Large intestine (tissue), 3 donors: ENCODE results near the gene NCK2. TPM values are rescaled to one million over a fixed set of nuclear protein-coding genes. Genes with fewer than 3 reads are reported as not detected.

Experiments
- DNase-seq, 2 donors: peaks; one replicate each; pipeline versions ENCODE4 v3.0.0 to v3.0.0-alpha.2; 2013
- H3K27ac ChIP-seq: one replicate; pipeline ENCODE4 v1.5.1; 2013; ENCODE audit warnings: low read length
- H3K27me3 ChIP-seq: 2 replicates; pipeline ENCODE4 v1.6.1; 2013; ENCODE audit warnings: low read length; ENCODE audit not compliant: control insufficient read depth, insufficient read depth
- H3K36me3 ChIP-seq: 2 replicates; pipeline ENCODE4 v1.6.1; 2013; ENCODE audit warnings: low read length; ENCODE audit not compliant: control insufficient read depth, insufficient read depth
- H3K4me1 ChIP-seq: one replicate; pipeline ENCODE4 v1.6.1; 2013; ENCODE audit warnings: low read length; ENCODE audit not compliant: control insufficient read depth, insufficient read depth
- H3K4me3 ChIP-seq: one replicate; pipeline ENCODE4 v1.5.1; 2013; ENCODE audit warnings: low read length
- H3K9me3 ChIP-seq: one replicate; pipeline ENCODE4 v1.6.1; 2013; ENCODE audit warnings: mild to moderate bottlenecking, low read depth, low read length, moderate library complexity; ENCODE audit not compliant: control insufficient read depth
- WGBS: methylation state at CpG from one replicate; pipeline ENCODE4 v1.1.5; 2013; ENCODE audit warnings: low lambda C conversion rate; ENCODE audit not compliant: insufficient coverage; 5-methylcytosine and 5-hydroxymethylcytosine counted together
- polyA plus RNA-seq: library from polyadenylated mRNA; unstranded; fragments of 120-200 nt; gene quantifications from one replicate; pipeline ENCODE4 v1.2.1, GENCODE V29; 2013

The NCK2 gene
- polyA plus RNA-seq, 1 donor = 58.9 TPM

- peaks cover 2% of the 10 kb centered on the region for H3K36me3 ChIP-seq
- no peak overlapping the region for H3K27ac ChIP-seq
- no peaks in the 10 kb centered on the region for H3K27me3 ChIP-seq
- H3K4me3 ChIP-seq = no peak overlapping the region
- WGBS = no CpG with 5 or more reads among the region's 3 CpGs
- H3K9me3 ChIP-seq = no peaks in the 10 kb centered on the region
- DNase-seq = no peak
- H3K4me1 ChIP-seq = peaks cover 40% of the 10 kb centered on the region
These were observed 65.0 kb downstream of the NCK2 start for GRCh38 chr2:105809723-105810122.

GRCh38 chr2:105812180-105813044 lies 67.7 kb downstream of the NCK2 start:
- peaks cover 42% of the 10 kb centered on the region for H3K4me1 ChIP-seq
- peak overlapping the region; percentile 98 for H3K27ac ChIP-seq
- H3K4me3 ChIP-seq = no peak overlapping the region
- no CpG with 5 or more reads among the region's 12 CpGs for WGBS
- peak; percentile 90 to 96 for DNase-seq
- H3K27me3 ChIP-seq = no peaks in the 10 kb centered on the region
- no peaks in the 10 kb centered on the region for H3K9me3 ChIP-seq
- H3K36me3 ChIP-seq = peaks cover 6% of the 10 kb centered on the region

- H3K27me3 ChIP-seq = no peaks in the 10 kb centered on the region
- DNase-seq = no peak
- H3K9me3 ChIP-seq = no peaks in the 10 kb centered on the region
- H3K4me3 ChIP-seq = no peak overlapping the region
- peaks cover 6% of the 10 kb centered on the region for H3K36me3 ChIP-seq
- WGBS = no CpG with 5 or more reads among the region's 4 CpGs
- peak overlapping the region; percentile 98 for H3K27ac ChIP-seq
- H3K4me1 ChIP-seq = peaks cover 42% of the 10 kb centered on the region
These were observed 68.3 kb downstream of the NCK2 start for GRCh38 chr2:105813045-105813315.

GRCh38 chr2:105813405-105813804 lies 68.7 kb downstream of the NCK2 start:
- DNase-seq = no peak
- H3K36me3 ChIP-seq = peaks cover 4% of the 10 kb centered on the region
- no peak overlapping the region for H3K4me3 ChIP-seq
- H3K4me1 ChIP-seq = peaks cover 42% of the 10 kb centered on the region
- H3K27ac ChIP-seq = peak overlapping the region; percentile 98
- H3K27me3 ChIP-seq = no peaks in the 10 kb centered on the region
- no CpG with 5 or more reads among the region's 5 CpGs for WGBS
- H3K9me3 ChIP-seq = no peaks in the 10 kb centered on the region

- Histone ChIP-seq H3K4me1 (peaks cover 42% of the 10 kb centered on the region), H3K9me3 (no peaks in the 10 kb centered on the region), H3K4me3 (no peak overlapping the region), H3K27ac (peak overlapping the region; percentile 98), H3K36me3 (peaks cover 7% of the 10 kb centered on the region), H3K27me3 (no peaks in the 10 kb centered on the region)
- no peak for DNase-seq
- WGBS = 80% methylated on average over 2 of the region's 9 CpGs
These were observed 69.7 kb downstream of the NCK2 start for GRCh38 chr2:105814291-105814940.

GRCh38 chr2:105815401-105815800 lies 70.7 kb downstream of the NCK2 start:
- Histone ChIP-seq H3K9me3 (no peaks in the 10 kb centered on the region), H3K27me3 (no peaks in the 10 kb centered on the region), H3K4me3 (no peak overlapping the region), H3K36me3 (peaks cover 14% of the 10 kb centered on the region), H3K27ac (no peak overlapping the region), H3K4me1 (peaks cover 36% of the 10 kb centered on the region)
- DNase-seq = no peak
- WGBS = no CpG with 5 or more reads among the region's 7 CpGs

GRCh38 chr2:105820151-105820550 lies 75.4 kb downstream of the NCK2 start:
- H3K4me3 ChIP-seq = no peak overlapping the region
- no peak overlapping the region for H3K27ac ChIP-seq
- peaks cover 31% of the 10 kb centered on the region for H3K4me1 ChIP-seq
- H3K36me3 ChIP-seq = peaks cover 17% of the 10 kb centered on the region
- H3K27me3 ChIP-seq = no peaks in the 10 kb centered on the region
- WGBS = 50% methylated on average over 2 of the region's 8 CpGs
- no peak for DNase-seq
- no peaks in the 10 kb centered on the region for H3K9me3 ChIP-seq

- WGBS = 0% methylated on average over 1 of the region's 6 CpGs
- Histone ChIP-seq H3K9me3 (no peaks in the 10 kb centered on the region), H3K4me1 (peaks cover 31% of the 10 kb centered on the region), H3K36me3 (peaks cover 17% of the 10 kb centered on the region), H3K27ac (no peak overlapping the region), H3K4me3 (no peak overlapping the region), H3K27me3 (no peaks in the 10 kb centered on the region)
- DNase-seq = no peak
These were observed 76.0 kb downstream of the NCK2 start for GRCh38 chr2:105820691-105821090.

- WGBS = no CpG with 5 or more reads among the region's 12 CpGs
- no peak for DNase-seq
These were observed 76.9 kb downstream of the NCK2 start for GRCh38 chr2:105821428-105822125.

GRCh38 chr2:105822186-105822585 lies 77.5 kb downstream of the NCK2 start:
- Histone ChIP-seq H3K27ac (peak overlapping the region; percentile 17), H3K36me3 (peaks cover 18% of the 10 kb centered on the region), H3K9me3 (no peaks in the 10 kb centered on the region), H3K4me1 (peaks cover 31% of the 10 kb centered on the region), H3K27me3 (no peaks in the 10 kb centered on the region), H3K4me3 (no peak overlapping the region)
- WGBS = no CpG with 5 or more reads among the region's 7 CpGs
- DNase-seq = peak in 1 of 2 donors; percentile 45

More at GRCh38 chr2:105821428-105822125, 76.9 kb downstream of the NCK2 start:
- H3K27ac ChIP-seq = no peak overlapping the region
- peaks cover 22% of the 10 kb centered on the region for H3K36me3 ChIP-seq
- no peaks in the 10 kb centered on the region for H3K27me3 ChIP-seq
- H3K4me1 ChIP-seq = peaks cover 31% of the 10 kb centered on the region
- no peak overlapping the region for H3K4me3 ChIP-seq
- H3K9me3 ChIP-seq = no peaks in the 10 kb centered on the region
